HG03175 (cell line): ENCODE results near the gene SSBP2.
"Not testable (repeated sequence)": the region's sequence is repeated elsewhere in the genome, so short reads cannot be mapped to it uniquely, and the experiment has no call there.

Experiments used
- ATAC-seq: cut with Tn5 transposase; IDR thresholded peaks from one replicate; pipeline ENCODE4 v1.9.1; 2021; ENCODE audit warnings: mild to moderate bottlenecking, moderate library complexity; ENCODE audit not compliant: unreplicated experiment

Gene SSBP2

GRCh38 chr5:81469676-81470075, 281.2 kb downstream of the SSBP2 start:
- no peak for ATAC-seq

DNA sequence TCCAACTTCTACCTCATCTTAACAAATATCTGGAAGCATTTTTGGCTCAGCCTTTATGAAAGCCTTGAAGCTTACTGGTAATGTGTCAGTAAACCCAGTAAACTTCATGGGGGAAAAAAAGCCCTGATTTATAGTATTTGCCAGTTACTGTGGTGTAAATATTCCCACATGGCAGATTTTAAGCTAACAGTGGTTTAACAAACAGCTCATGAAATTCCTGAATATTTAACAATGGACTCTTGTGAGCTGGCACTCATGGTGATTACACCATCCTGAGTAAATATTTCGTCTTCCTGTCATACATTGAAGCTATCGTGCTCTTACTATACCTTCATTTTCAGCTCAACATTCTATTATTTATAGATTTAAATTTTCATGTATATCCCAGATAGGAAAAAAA, 300.0 kb downstream of the SSBP2 start:
- ATAC-seq, result no peak

DNA sequence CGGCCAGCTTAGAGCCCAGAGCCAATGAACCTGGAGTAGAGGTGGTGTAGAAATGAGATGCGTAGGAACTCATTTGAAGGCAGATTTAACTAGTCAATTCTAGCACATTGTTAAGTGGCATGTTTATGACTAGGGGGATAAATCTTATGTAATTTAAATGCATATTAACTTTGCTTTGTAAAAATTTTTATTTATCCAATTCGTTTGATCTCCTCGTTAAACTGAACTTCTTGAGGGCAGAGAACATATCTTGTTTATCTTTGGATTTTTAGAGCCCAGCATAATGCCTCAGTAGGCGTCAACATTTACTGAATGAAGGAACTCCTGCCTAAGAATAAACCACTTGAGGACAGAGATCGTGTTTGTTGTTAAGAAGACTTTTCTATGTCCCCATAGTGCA, 315.9 kb downstream of the SSBP2 start:
- ATAC-seq, result no peak

DNA sequence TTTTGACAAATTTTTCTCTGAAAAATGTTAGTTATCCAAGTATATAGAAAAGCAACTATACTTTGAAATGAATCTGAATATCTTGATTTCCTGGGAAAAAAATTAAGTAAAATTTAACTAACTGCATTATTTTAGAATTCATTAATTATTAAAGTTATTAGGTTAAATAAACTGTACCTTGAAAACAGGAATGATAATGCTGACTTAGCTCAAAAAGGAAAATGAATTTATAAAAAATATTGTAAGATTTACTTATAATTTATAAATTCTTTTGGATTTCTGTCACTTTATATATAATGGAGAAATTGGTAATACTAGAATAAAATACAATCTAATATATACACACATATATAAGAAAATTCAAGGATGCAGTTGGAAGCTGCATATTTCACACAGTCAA, 320.9 kb downstream of the SSBP2 start:
- ATAC-seq, result no peak

GRCh38 chr5:81429363-81429762, 321.5 kb downstream of the SSBP2 start:
- ATAC-seq, result no peak

GRCh38 chr5:81428861-81429260, 322.0 kb downstream of the SSBP2 start:
- no peak for ATAC-seq

- no peak for ATAC-seq
Observed at GRCh38 chr5:81428446-81428845, 322.5 kb downstream of the SSBP2 start.

- no peak for ATAC-seq
Observed at GRCh38 chr5:81427566-81427965, 323.3 kb downstream of the SSBP2 start.

- no peak for ATAC-seq
Observed at GRCh38 chr5:81426359-81427030, 324.4 kb downstream of the SSBP2 start.

GRCh38 chr5:81425569-81425968, 325.3 kb downstream of the SSBP2 start:
- peak; percentile 69 for ATAC-seq

DNA sequence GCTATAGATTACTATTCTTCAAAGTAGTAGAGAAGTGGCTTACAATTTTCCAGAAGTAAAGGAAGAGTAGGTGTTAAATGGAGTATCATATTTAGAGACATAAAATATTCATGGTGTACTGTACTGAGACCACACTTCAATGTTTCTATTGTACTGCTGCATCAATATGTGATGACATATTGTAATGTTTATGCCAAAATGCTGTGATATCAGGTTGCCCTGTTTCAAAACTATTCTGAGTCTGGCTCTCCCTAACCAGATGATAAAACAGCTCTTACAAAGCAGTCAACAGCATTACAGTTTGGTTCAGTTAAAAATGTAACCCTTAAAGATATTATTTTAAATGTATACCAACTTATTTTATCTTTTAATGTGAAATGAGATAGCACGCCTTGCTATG, 326.2 kb downstream of the SSBP2 start:
- no peak for ATAC-seq

DNA sequence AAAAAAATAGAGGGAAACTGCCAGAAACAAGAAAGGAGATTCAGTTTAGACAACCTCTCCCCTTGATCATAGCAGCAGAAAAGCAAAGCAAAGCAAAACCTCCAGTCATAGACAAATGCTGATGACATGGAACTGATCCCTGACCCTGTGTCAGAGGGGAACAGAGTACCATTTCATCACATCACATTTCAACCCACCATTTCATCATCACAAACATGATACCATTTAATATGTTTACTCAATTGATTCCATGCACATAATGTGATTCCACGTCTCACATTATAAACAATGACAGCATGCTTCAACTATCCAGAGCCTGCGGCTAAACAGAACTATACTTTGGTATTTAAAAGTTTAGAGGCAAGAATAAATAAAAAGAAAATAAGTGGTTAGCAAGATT, 328.2 kb downstream of the SSBP2 start:
- no peak for ATAC-seq

- no peak for ATAC-seq
Observed at GRCh38 chr5:81420039-81420667, 330.7 kb downstream of the SSBP2 start.

DNA sequence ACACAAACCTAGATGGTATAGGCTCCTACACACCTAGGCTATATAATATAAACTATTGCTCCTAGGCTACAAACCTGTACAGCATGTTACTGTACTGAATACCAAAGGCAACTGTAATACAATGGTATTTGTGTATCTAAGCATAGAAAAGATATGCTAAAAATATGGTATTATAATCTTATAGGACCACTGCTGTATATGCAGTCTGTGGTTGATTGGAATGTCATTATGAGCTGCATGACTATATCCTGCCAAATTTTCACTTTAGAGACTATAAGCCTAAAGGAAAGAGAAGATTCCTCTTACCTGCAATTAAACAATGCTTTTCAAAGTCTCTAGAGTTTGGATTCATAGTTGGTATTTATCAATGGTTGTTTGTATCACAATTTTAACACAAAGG, 332.3 kb downstream of the SSBP2 start:
- ATAC-seq, result no peak

GRCh38 chr5:81417052-81417451, 333.8 kb downstream of the SSBP2 start:
- no peak for ATAC-seq

DNA sequence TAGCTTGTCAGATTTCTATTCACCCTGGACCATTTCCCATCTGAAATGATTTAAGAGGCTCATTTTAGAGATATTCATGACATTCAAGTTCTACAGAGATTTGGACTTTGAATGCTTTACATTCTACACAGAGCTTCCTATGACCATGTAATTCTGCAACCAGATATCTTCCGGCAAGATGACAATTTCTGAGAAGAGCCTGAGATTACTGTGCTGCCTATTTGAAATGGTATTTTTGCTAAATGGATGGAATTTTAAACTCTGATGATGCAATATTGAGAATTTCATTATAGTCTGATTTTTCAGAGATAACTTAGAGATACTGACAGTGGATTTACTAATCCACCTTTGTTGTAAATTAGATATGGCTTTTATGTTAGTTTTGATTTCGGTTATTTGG, 341.0 kb downstream of the SSBP2 start:
- no peak for ATAC-seq

DNA sequence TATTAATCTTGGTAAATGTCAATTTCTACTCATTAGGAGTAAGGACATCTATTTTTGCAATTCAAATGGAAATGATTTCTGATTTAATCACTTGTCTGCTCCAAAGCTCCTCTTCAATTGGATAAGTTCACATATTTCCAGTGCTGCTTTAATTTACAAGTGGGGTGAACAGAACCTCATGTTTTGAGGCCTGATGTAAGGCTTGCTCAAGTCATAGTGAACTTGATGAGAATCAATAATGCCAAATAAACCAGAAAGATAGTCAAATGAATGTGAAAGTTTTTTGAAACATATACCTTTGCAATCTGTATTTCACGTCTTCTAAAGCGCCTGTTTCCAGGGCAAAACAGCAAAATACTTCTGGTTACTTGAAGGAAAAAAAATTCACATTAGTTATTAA, 341.5 kb downstream of the SSBP2 start:
- no peak for ATAC-seq

- no peak for ATAC-seq
Observed at GRCh38 chr5:81408496-81408895, 342.4 kb downstream of the SSBP2 start.

- ATAC-seq, result not testable (repeated sequence)
Observed at GRCh38 chr5:81407811-81408210, 343.1 kb downstream of the SSBP2 start.

DNA sequence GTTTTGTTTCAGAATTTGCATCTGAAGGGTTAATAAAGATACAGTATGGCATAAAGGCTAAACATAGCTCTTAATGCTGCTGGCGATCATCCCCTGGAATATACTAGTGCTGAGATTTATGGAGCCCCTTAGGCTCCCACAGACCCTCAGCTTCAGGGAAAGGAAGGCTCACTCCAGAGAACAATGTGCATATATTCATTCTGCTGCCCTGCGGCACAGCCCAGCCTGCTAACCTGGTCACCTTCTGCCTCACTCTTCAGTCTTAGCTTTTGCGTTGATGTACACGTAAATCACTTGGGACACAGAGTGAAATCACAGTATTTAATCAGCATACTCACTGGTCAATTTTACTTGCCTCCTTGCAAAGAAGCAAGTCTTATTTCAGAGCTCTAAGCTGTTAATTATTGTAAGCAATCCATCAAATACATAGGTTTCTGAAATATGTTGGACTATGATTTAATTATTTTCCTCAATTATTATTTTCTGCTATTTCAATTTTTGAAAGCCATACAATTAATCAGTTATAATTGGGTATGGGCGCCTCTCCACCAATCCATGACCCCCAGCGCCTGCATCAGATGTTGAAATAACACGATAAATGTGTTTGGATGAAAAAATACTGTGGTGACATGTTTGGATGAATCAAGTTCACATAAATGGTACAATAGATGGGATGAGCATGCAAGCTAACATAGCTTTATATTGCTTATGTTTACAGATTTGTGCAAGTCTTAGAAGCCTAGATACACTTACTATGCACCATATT, 345.6 kb downstream of the SSBP2 start:
- ATAC-seq, result no peak

- no peak for ATAC-seq
Observed at GRCh38 chr5:81402192-81402930, 348.5 kb downstream of the SSBP2 start.
